Heart left ventricle (tissue), 16 donors: ENCODE measurements around the gene CSNK1G1. TPM values are rescaled to one million over a fixed set of nuclear protein-coding genes. Genes with fewer than 3 reads are reported as not detected.

ENCODE experiments used
- ATAC-seq, 4 donors: fragments of 200-7000 bp; cut with Tn5 transposase; one replicate each; pipeline ENCODE4 v1.9.1; 2020 to 2022; ENCODE audit warnings: moderate library complexity in 4 of 4, mild to moderate bottlenecking in 3 of 4, moderate number of reproducible peaks in 1 of 4
- DNase-seq, 5 donors: peaks; one replicate each; pipeline ENCODE4 v3.0.0-alpha.2; 2020
- H3K27ac ChIP-seq, 12 donors: fragments of 200-600 bp; sonication (generic) in 4 of 12; one replicate each; pipeline versions ENCODE4 v1.5.0 to v1.8.0; 2016 to 2022; ENCODE audit warnings: mild to moderate bottlenecking in 2 of 12
- H3K27me3 ChIP-seq, 9 donors: fragments of 200-600 bp; sonication (generic) in 2 of 9; one replicate each; pipeline versions ENCODE4 v1.5.1 to v1.8.0; 2016 to 2022; ENCODE audit warnings: mild to moderate bottlenecking in 3 of 9
- H3K36me3 ChIP-seq, 9 donors: fragments of 200-600 bp; sonication (generic) in 2 of 9; one replicate each; pipeline versions ENCODE4 v1.5.0 to v1.8.0; 2018 to 2022; ENCODE audit warnings: mild to moderate bottlenecking in 2 of 9
- H3K4me1 ChIP-seq, 12 donors: fragments of 200-600 bp; sonication (generic) in 4 of 12; one replicate each; pipeline versions ENCODE4 v1.5.0 to v1.8.0; 2016 to 2022; ENCODE audit warnings: mild to moderate bottlenecking in 3 of 12
- H3K4me3 ChIP-seq, 12 donors: fragments of 200-600 bp; sonication (generic) in 4 of 12; one replicate each; pipeline versions ENCODE4 v1.5.0 to v1.8.0; 2017 to 2022; ENCODE audit warnings: mild to moderate bottlenecking in 9 of 12, moderate library complexity in 4 of 12
- H3K9me3 ChIP-seq, 12 donors: fragments of 200-600 bp; sonication (generic) in 4 of 12; one replicate each; pipeline versions ENCODE4 v1.5.0 to v1.8.0; 2016 to 2022; ENCODE audit warnings: mild to moderate bottlenecking in 1 of 12
- CTCF ChIP-seq, 12 donors: fragments of 200-600 bp; sonication (generic) in 4 of 12; IDR thresholded peaks; one replicate each; pipeline versions ENCODE4 v1.5.0 to v1.8.0; 2018 to 2022; ENCODE audit warnings: antibody characterized with exemption in 12 of 12, mild to moderate bottlenecking in 5 of 12
- POLR2A ChIP-seq, 2 donors: fragments of 450-650 bp; IDR thresholded peaks; one replicate each; pipeline ENCODE4 v1.6.1; 2017; ENCODE audit warnings: antibody characterized with exemption in 2 of 2, mild to moderate bottlenecking in 2 of 2, moderate library complexity in 2 of 2
- WGBS, 4 donors: extraction: QIAGEN DNeasy Blood & Tissue Kit in 2 of 4; methylation state at CpG; one replicate each; pipeline versions ENCODE4 v1.1.5 to v1.1.7; 2013 to 2018; 5-methylcytosine and 5-hydroxymethylcytosine counted together
- intact Hi-C, 10 donors: fragments of 100-400 bp; cut with DNase I; formaldehyde crosslinking; loops; one replicate each; pipeline versions ENCODE4 v1.11.1 to v1.14.2; 2022
- polyA plus RNA-seq, 2 donors: library from polyadenylated mRNA; stranded (reverse); fragments of 200-250 nt; gene quantifications; one replicate each; pipeline ENCODE4 v1.2.3, GENCODE V29; 2013
- total RNA-seq, 9 donors: library from RNA; depleted of rRNA in 2 of 9; stranded (reverse); fragments of >200 nt in 2 of 9; fragmentation: NEBNext Ultra II Directional in 3 of 9; extraction: Animal tissue kit (Norgen Biotek cat#: 25700) in 3 of 9; gene quantifications; one replicate each; pipeline versions ENCODE4 v1.1.0 to v1.2.4, GENCODE V29; 2016 to 2023
- donor health status: ischemic (EF 13 %, LVEDD 7.1; RV severe dilation, severe dysfunction).
- donor health status: healthy with polysubstance abuse.
- donor health status: DM: no; HTN: yes; CAD: no.
- donor health status: DM: no; HTN: no; CAD: no.
- donor health status: ischemic (EF 25% LVEDD 6.9; RV normal size, moderate dysfunction).
- donor health status: ischemic (EF 25% LVEDD 5.7; RV mildly dilated, moderate dysfunction).
- donor health status: healthy.
- donor health status: DM: yes; HTN: yes; CAD: no.
- donor health status: ischemic (EF 35%, LVEDD 5.7; RV mildly dilated, moderate dysfunction).
- donor health status: nonischemic (EF 11% LVEDD 7.7; RV severe dilation, severe dysfunction).
- donor health status: DM: yes; HTN: yes; CAD: no.
- donor health status: PGD.
- donor health status: ischemic (EF 29% LVEDD 5.4; RV normal size, mild dysfunction).
- donor health status: nonischemic (EF 23%, LVEDD 6.1; RV moderate dilation, normal function).

Gene CSNK1G1
- total and polyA plus RNA-seq, 11 donors: 1.4 to 15.0 (median 7.4) TPM

GRCh38 chr15:64130159-64130558 lies 225.8 kb downstream of the CSNK1G1 start:
- TF ChIP-seq CTCF (IDR thresholded peaks at IDR 0.05) (no peak), POLR2A (IDR thresholded peaks at IDR 0.05) (no peak)
- peaks cover 0 to 100% (median 99%) of the 10 kb centered on the region in 9 donors for H3K36me3 ChIP-seq

DNA sequence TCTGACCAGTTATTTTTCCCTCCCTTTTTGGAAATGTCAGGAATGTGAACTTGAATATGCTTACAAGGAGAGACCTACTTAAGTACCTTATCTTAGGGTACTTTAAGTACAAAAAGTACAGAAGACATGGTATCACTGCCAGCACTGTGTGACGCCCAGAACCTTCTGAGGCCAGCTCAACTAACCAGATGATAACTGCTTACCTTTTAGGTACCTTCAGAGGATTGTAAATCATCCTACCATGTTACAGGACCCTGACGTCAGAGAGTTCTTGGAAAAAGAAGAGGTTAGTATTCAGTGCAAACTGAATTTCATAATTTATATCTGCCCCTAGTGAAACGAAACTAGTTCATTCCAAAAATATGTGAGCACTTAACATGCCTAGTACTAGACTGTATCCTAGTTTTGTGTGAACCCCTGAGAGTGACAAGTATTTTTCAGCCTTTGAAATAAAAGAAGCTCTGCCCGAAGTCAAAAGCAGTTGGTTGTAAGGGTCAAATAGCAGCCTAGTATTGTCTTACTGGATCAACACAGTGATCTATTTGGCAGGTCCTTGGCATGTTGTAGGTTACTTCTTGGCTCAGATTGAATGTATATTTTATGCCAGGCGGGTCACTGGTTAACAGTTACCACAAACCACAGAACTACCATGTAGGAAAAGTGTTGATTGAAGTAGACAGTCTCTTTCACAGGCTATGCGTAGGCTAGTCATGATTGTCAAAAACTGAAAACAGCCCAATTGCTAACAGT lies 228.3 kb downstream of the CSNK1G1 start:
- intact Hi-C loops: no loop called here
- DNase-seq: no peak
- ATAC-seq: peak in 2 of 4 donors; percentile 33 to 59
- Histone ChIP-seq H3K4me1 (peaks cover 0 to 23% (median 0%) of the 10 kb centered on the region in 12 donors), H3K27me3 (no peaks in the 10 kb centered on the region), H3K9me3 (no peaks in the 10 kb centered on the region), H3K27ac (peak overlapping the region in 2 of 12 donors; percentile 3 to 33), H3K36me3 (peaks cover 0 to 100% (median 99%) of the 10 kb centered on the region in 9 donors), H3K4me3 (no peak overlapping the region)
- TF ChIP-seq POLR2A (IDR thresholded peaks at IDR 0.05): no peak
- no peak for TF ChIP-seq CTCF (IDR thresholded peaks at IDR 0.05)
- 69 to 75% (median 72%) methylated on average over 6 of the region's 6 CpGs for WGBS, 4 donors

More at GRCh38 chr15:64130159-64130558, 225.8 kb downstream of the CSNK1G1 start:
- H3K27ac ChIP-seq: no peak overlapping the region
- no peaks in the 10 kb centered on the region for H3K27me3 ChIP-seq
- 91 to 99% (median 95%) methylated on average over 3 of the region's 3 CpGs for WGBS, 4 donors
- no peak overlapping the region for H3K4me3 ChIP-seq
- ATAC-seq: no peak
- intact Hi-C loops: no loop called here
- no peak for DNase-seq
- peaks cover 0 to 37% (median 8%) of the 10 kb centered on the region in 12 donors for H3K4me1 ChIP-seq
- H3K9me3 ChIP-seq: no peaks in the 10 kb centered on the region

- intact Hi-C loops: no loop called here
- ATAC-seq (no peak), DNase-seq (no peak)
- H3K27me3 ChIP-seq: no peaks in the 10 kb centered on the region
- peaks cover 0 to 100% (median 99%) of the 10 kb centered on the region in 9 donors for H3K36me3 ChIP-seq
- no peaks in the 10 kb centered on the region for H3K9me3 ChIP-seq
- 61 to 100% (median 78%) methylated on average over 3 of the region's 3 CpGs for WGBS, 4 donors
- no peak overlapping the region for H3K27ac ChIP-seq
- H3K4me3 ChIP-seq: no peak overlapping the region
- peaks cover 0 to 9% (median 0%) of the 10 kb centered on the region in 12 donors for H3K4me1 ChIP-seq
- TF ChIP-seq CTCF (IDR thresholded peaks at IDR 0.05): no peak
- TF ChIP-seq POLR2A (IDR thresholded peaks at IDR 0.05): no peak
Measured at GRCh38 chr15:64125978-64126377, 230.0 kb downstream of the CSNK1G1 start.

- TF ChIP-seq POLR2A (IDR thresholded peaks at IDR 0.05): no peak
- TF ChIP-seq CTCF (IDR thresholded peaks at IDR 0.05): no peak
- ATAC-seq (peak in 1 of 4 donors; percentile 22), DNase-seq (no peak)
- WGBS, 4 donors: 88 to 95% (median 92%) methylated on average over 3 of the region's 3 CpGs
- Histone ChIP-seq H3K27ac (no peak overlapping the region), H3K27me3 (no peaks in the 10 kb centered on the region), H3K4me3 (no peak overlapping the region), H3K36me3 (peaks cover 0 to 100% (median 99%) of the 10 kb centered on the region in 9 donors), H3K4me1 (peaks cover 0 to 9% (median 0%) of the 10 kb centered on the region in 12 donors), H3K9me3 (no peaks in the 10 kb centered on the region)
- intact Hi-C loops: no loop called here
Measured at GRCh38 chr15:64122936-64123351, 233.0 kb downstream of the CSNK1G1 start.
